SK-N-SH (cell line): ENCODE measurements around the gene TBC1D8. TPM values are rescaled to one million over a fixed set of nuclear protein-coding genes. Genes with fewer than 3 reads are reported as not detected.
A peak's percentile ranks its signal among the peaks of the same experiment; 100 is the strongest.

Experiments used
- CTCF ChIA-PET: fragments of 300-600, 350-600 bp; formaldehyde crosslinking; extraction: SDS; loops from one replicate; lab custom pipeline; 2021; lab: Yijun Ruan, JAX
- POLR2A ChIA-PET: fragments of 350-600 bp; sonication (Branson Sonifier 250); formaldehyde crosslinking; extraction: SDS; loops from one replicate; lab custom pipeline; 2020; ENCODE audit warnings: antibody characterized with exemption, inconsistent platforms; lab: Yijun Ruan, JAX
- DNase-seq: peaks from one replicate; pipeline ENCODE4 v3.0.0; 2012
- H2AFZ ChIP-seq: fragments of 200-600 bp; sonication (generic); 2 replicates; pipeline ENCODE4 v1.8.1; 2016; ENCODE audit warnings: antibody characterized with exemption, mild to moderate bottlenecking, low read depth
- H3F3A ChIP-seq: fragments of 200-600 bp; sonication (generic); replicated peaks from 2 replicates; pipeline ENCODE3; 2016; ENCODE audit warnings: antibody characterized with exemption, mild to moderate bottlenecking; ENCODE audit not compliant: insufficient read depth
- H3K27ac ChIP-seq, 2 experiments: fragments of 200-500 bp in 1 of 2; fragments of 200-600 bp in 1 of 2; sonication (Bioruptor generic) in 1 of 2; sonication (generic), shearing (Covaris generic) in 1 of 2; 2 replicates each; pipeline versions ENCODE4 v1.5.1 to v1.6.1; 2014 to 2016; ENCODE audit warnings: low read depth in 2 of 2, inconsistent platforms in 1 of 2, low read length in 1 of 2, mild to moderate bottlenecking in 1 of 2, mixed read lengths in 1 of 2
- H3K27me3 ChIP-seq: fragments of 200-600 bp; sonication (generic), shearing (Covaris generic); 2 replicates; pipeline ENCODE4 v1.6.1; 2016; ENCODE audit warnings: mixed run types; ENCODE audit not compliant: insufficient read depth
- H3K36me3 ChIP-seq, 2 experiments: fragments of 200-500 bp in 1 of 2; fragments of 200-600 bp in 1 of 2; sonication (Bioruptor generic) in 1 of 2; sonication (generic) in 1 of 2; replicated peaks in 1 of 2; 2 replicates each; pipeline versions ENCODE3 to v1.5.1; 2014 to 2016; ENCODE audit warnings: low read length in 1 of 2, mild to moderate bottlenecking in 1 of 2; ENCODE audit not compliant: insufficient read depth in 2 of 2, control insufficient read depth in 1 of 2
- H3K4me1 ChIP-seq, 2 experiments: fragments of 200-500 bp in 1 of 2; fragments of 200-600 bp in 1 of 2; sonication (Bioruptor generic) in 1 of 2; sonication (generic), shearing (Covaris generic) in 1 of 2; 2 replicates each; pipeline versions ENCODE4 v1.5.1 to v1.6.1; 2014 to 2016; ENCODE audit warnings: low read depth in 1 of 2, low read length in 1 of 2, mixed run types in 1 of 2; ENCODE audit not compliant: insufficient read depth in 2 of 2, control insufficient read depth in 1 of 2
- H3K4me2 ChIP-seq: fragments of 200-600 bp; sonication (generic), shearing (Covaris generic); 2 replicates; pipeline ENCODE4 v1.6.1; 2017; ENCODE audit warnings: mixed run types
- H3K4me3 ChIP-seq, 2 experiments: fragments of 200-500 bp in 1 of 2; fragments of 200-600 bp in 1 of 2; sonication (Bioruptor generic) in 1 of 2; sonication (generic), shearing (Covaris generic) in 1 of 2; 2 replicates each; pipeline versions ENCODE4 v1.5.1 to v1.8.1; 2014 to 2016; ENCODE audit warnings: low read depth in 2 of 2, inconsistent platforms in 1 of 2, low read length in 1 of 2, mild to moderate bottlenecking in 1 of 2, mixed read lengths in 1 of 2, moderate library complexity in 1 of 2
- H3K79me2 ChIP-seq: fragments of 200-600 bp; sonication (generic); 2 replicates; pipeline ENCODE4 v1.8.1; 2017; ENCODE audit warnings: mild to moderate bottlenecking; ENCODE audit not compliant: insufficient read depth
- H3K9ac ChIP-seq: fragments of 200-600 bp; sonication (generic); 2 replicates; pipeline ENCODE4 v1.6.1; 2017; ENCODE audit warnings: mixed run types
- H3K9me2 ChIP-seq: fragments of 200-600 bp; sonication (generic); 2 replicates; pipeline ENCODE4 v1.6.1; 2017; ENCODE audit warnings: mixed run types
- H3K9me3 ChIP-seq: fragments of 200-600 bp; sonication (generic); 2 replicates; pipeline ENCODE4 v1.6.1; 2017; ENCODE audit warnings: mixed run types, mild to moderate bottlenecking, moderate library complexity
- H4K20me1 ChIP-seq: fragments of 200-600 bp; sonication (generic); 2 replicates; pipeline ENCODE4 v1.6.1; 2017; ENCODE audit warnings: mild to moderate bottlenecking, mixed run types; ENCODE audit not compliant: insufficient read depth
- EP300 ChIP-seq, 2 experiments: IDR thresholded peaks; 2 replicates each; pipeline versions ENCODE4 v1.4.0 to v1.6.1; 2012; ENCODE audit warnings: borderline replicate concordance in 1 of 2, low read depth in 1 of 2, low read length in 1 of 2
- EZH2phosphoT487 ChIP-seq: fragments of 200-600 bp; sonication (generic); IDR thresholded peaks from 2 replicates; pipeline ENCODE4 v1.6.1; 2017; ENCODE audit warnings: low read depth, mixed run types, mild to moderate bottlenecking, antibody characterized with exemption, moderate library complexity, borderline replicate concordance
- FOSL2 ChIP-seq: IDR thresholded peaks from 2 replicates; pipeline ENCODE4 v1.4.0; 2012; ENCODE audit warnings: low read depth, mild to moderate bottlenecking, moderate library complexity, borderline replicate concordance
- GABPA ChIP-seq: IDR thresholded peaks from 2 replicates; pipeline ENCODE4 v1.4.0; 2012; ENCODE audit warnings: low read depth, mild to moderate bottlenecking
- IRF3 ChIP-seq: fragments of 150-350 bp; IDR thresholded peaks from 2 replicates; pipeline ENCODE4 v1.6.1; 2016; ENCODE audit warnings: mild to moderate bottlenecking, low read depth, low read length
- NFIC ChIP-seq: IDR thresholded peaks from 2 replicates; pipeline ENCODE4 v1.4.0; 2012; ENCODE audit warnings: borderline replicate concordance
- PBX3 ChIP-seq: IDR thresholded peaks from 2 replicates; pipeline ENCODE4; 2012
- RAD21 ChIP-seq: IDR thresholded peaks from 2 replicates; pipeline ENCODE4 v1.6.1; 2012; ENCODE audit warnings: mild to moderate bottlenecking, low read length
- RCOR1 ChIP-seq: fragments of 150-350 bp; IDR thresholded peaks from 2 replicates; pipeline ENCODE4 v1.6.1; 2017; ENCODE audit warnings: antibody characterized with exemption, low read length
- REST ChIP-seq: IDR thresholded peaks from 2 replicates; pipeline ENCODE4 v1.6.1; 2012; ENCODE audit warnings: mild to moderate bottlenecking, low read depth, low read length, moderate library complexity
- SIN3A ChIP-seq: IDR thresholded peaks from 2 replicates; pipeline ENCODE4 v1.6.1; 2012; ENCODE audit warnings: low read depth, mild to moderate bottlenecking, low read length, moderate library complexity, borderline replicate concordance
- SMC3 ChIP-seq: IDR thresholded peaks from 2 replicates; pipeline ENCODE4 v1.6.1; 2012; ENCODE audit warnings: low read depth, low read length, improper control_type of control experiment
- TCF12 ChIP-seq: IDR thresholded peaks from 2 replicates; pipeline ENCODE4 v1.4.0; 2012
- USF1 ChIP-seq: IDR thresholded peaks from 2 replicates; pipeline ENCODE4 v1.4.0; 2012; ENCODE audit warnings: low read depth, borderline replicate concordance
- WGBS: methylation state at CpG from one replicate; pipeline ENCODE4 v1.1.6; 2017; ENCODE audit warnings: low lambda C conversion rate; 5-methylcytosine and 5-hydroxymethylcytosine counted together
- polyA plus RNA-seq, 3 experiments: library from polyadenylated mRNA; depleted of rRNA; stranded (reverse); fragments of >200 nt; gene quantifications; 2 replicates each; pipeline ENCODE4 v1.2.3, GENCODE V29; 2012

TBC1D8 gene
- polyA plus RNA-seq, 1 of the 3 experiments (the other 2 are of a cell fraction) = 5.3 TPM

GRCh38 chr2:101124643-101125366, 26.4 kb downstream of the TBC1D8 start:
- no peak for DNase-seq
- H3K4me3 ChIP-seq = no peak overlapping the region

More at GRCh38 chr2:101124643-101125366, 26.4 kb downstream of the TBC1D8 start:
- Histone ChIP-seq H3K27ac (peak overlapping the region; percentile 43 to 56), H4K20me1 (no peaks in the 10 kb centered on the region), H3K4me1 (peaks cover 26% of the 10 kb centered on the region in 2 experiments; a peak in 3 of 4 replicates), H2AFZ (0 out of 2 replicates have a peak overlapping the region, but pooled peaks have one; percentile 25), H3K4me2 (peak overlapping the region; percentile 65), H3K9ac (no peak overlapping the region), H3K9me2 (no peaks in the 10 kb centered on the region), H3K79me2 (no peaks in the 10 kb centered on the region), H3K36me3 (no peaks in the 10 kb centered on the region), H3K9me3 (no peaks in the 10 kb centered on the region), H3K27me3 (no peaks in the 10 kb centered on the region), H3F3A (peaks cover 5% of the 10 kb centered on the region)
- 37% methylated on average over 7 of the region's 7 CpGs for WGBS
- CTCF ChIA-PET = interaction anchor here (1.0 kb wide), 1 partner anchor 88 kb away, joined by 3 read pairs; no protein-coding TSS in a partner anchor
- TF ChIP-seq FOSL2 = no peak
- no peak for TF ChIP-seq REST
- TF ChIP-seq EZH2phosphoT487 = no peak
- TF ChIP-seq IRF3 = no peak
- peak; percentile 12; the same call in 1 of the 2 replicates for TF ChIP-seq NFIC
- TF ChIP-seq RAD21 = no peak
- TF ChIP-seq USF1 = no peak
- peak; percentile 45 for TF ChIP-seq TCF12
- TF ChIP-seq GABPA = no peak
- TF ChIP-seq PBX3 = peak; percentile 63
- TF ChIP-seq SMC3 = no peak
- no peak for TF ChIP-seq SIN3A
- 0 out of 4 replicates have a peak, but pooled peaks of 1 of the 2 experiments have one; percentile 19 for TF ChIP-seq EP300 (IDR thresholded peaks at IDR 0.05; ENCODE audit: borderline replicate concordance in 1 of 2, low read depth in 1 of 2, low read length in 1 of 2)
- no peak for TF ChIP-seq RCOR1
- POLR2A ChIA-PET = no interaction called here
